HG03571 (cell line): Measurements from ENCODE around the gene THOC6.

Source experiments
- ATAC-seq: cut with Tn5 transposase; IDR thresholded peaks from one replicate; pipeline ENCODE4 v1.9.1; 2021; ENCODE audit not compliant: unreplicated experiment

THOC6 gene

GRCh38 chr16:3014971-3015370, 8.9 kb upstream of the THOC6 start:
- ATAC-seq, result no peak

- ATAC-seq, result no peak
Observed at GRCh38 chr16:3015865-3016521, 7.8 kb upstream of the THOC6 start.

GRCh38 chr16:3017344-3017743, 6.5 kb upstream of the THOC6 start:
- ATAC-seq, result no peak

- no peak for ATAC-seq
Observed at GRCh38 chr16:3017794-3018506, 5.9 kb upstream of the THOC6 start, which contains the start of gene CLDN6. Gene CLDN6 (minus strand): TSS chr16:3018183. CDS start chr16:3016021, 2,162 bp downstream.

GRCh38 chr16:3019594-3020246, 4.1 kb upstream of the THOC6 start:
- no peak for ATAC-seq

GRCh38 chr16:3020247-3020603, 3.6 kb upstream of the THOC6 start, which contains the start of gene TNFRSF12A:
Gene TNFRSF12A (plus strand): TSS chr16:3020368. CDS start chr16:3020398, 30 bp downstream.
- ATAC-seq, result no peak

GRCh38 chr16:3020604-3021448, 3.0 kb upstream of the THOC6 start:
- no peak for ATAC-seq

GRCh38 chr16:3021449-3022207, 2.2 kb upstream of the THOC6 start:
- no peak for ATAC-seq

GRCh38 chr16:3022208-3022683, 1.6 kb upstream of the THOC6 start:
- ATAC-seq, result no peak

GRCh38 chr16:3022684-3023414, 986 bp upstream of the THOC6 start:
- no peak for ATAC-seq

GRCh38 chr16:3023415-3023668, 493 bp upstream of the THOC6 start:
- ATAC-seq, result no peak

GRCh38 chr16:3025032-3026002, 1.5 kb downstream of the THOC6 start:
- ATAC-seq, result no peak

- ATAC-seq, result no peak
Observed at GRCh38 chr16:3026003-3026378, 2.2 kb downstream of the THOC6 start.

- ATAC-seq, result no peak
Observed at GRCh38 chr16:3026609-3027488, 3.0 kb downstream of the THOC6 start.

GRCh38 chr16:3027489-3027795, 3.6 kb downstream of the THOC6 start:
- no peak for ATAC-seq

- ATAC-seq, result no peak
Observed at GRCh38 chr16:3027983-3028715, 4.3 kb downstream of the THOC6 start.

- no peak for ATAC-seq
Observed at GRCh38 chr16:3028716-3029319, 5.0 kb downstream of the THOC6 start.
